Osteoblast (primary cell): ENCODE results near the gene DCC. TPM values are rescaled to one million over a fixed set of nuclear protein-coding genes. Genes with fewer than 3 reads are reported as not detected.

ENCODE experiments used
- DNase-seq: peaks from one replicate; pipeline ENCODE4 v3.0.0; 2011; ENCODE audit warnings: low spot score, mixed read lengths; ENCODE audit not compliant: insufficient read length; ENCODE audit errors: missing footprints
- H2AFZ ChIP-seq: 2 replicates; pipeline ENCODE4 v1.6.0; 2011; ENCODE audit warnings: mild to moderate bottlenecking, low read length
- H3K27ac ChIP-seq: 2 replicates; pipeline ENCODE4 v1.5.1; 2011; ENCODE audit warnings: mild to moderate bottlenecking, low read depth, low read length, moderate library complexity
- H3K27me3 ChIP-seq: 2 replicates; pipeline ENCODE4 v1.6.0; 2012; ENCODE audit warnings: mild to moderate bottlenecking, control low read depth, inconsistent platforms, low read length, moderate library complexity; ENCODE audit not compliant: insufficient read depth
- H3K36me3 ChIP-seq: 2 replicates; pipeline ENCODE4 v1.5.1; 2011; ENCODE audit warnings: mild to moderate bottlenecking, low read length, control low read depth, moderate library complexity; ENCODE audit not compliant: insufficient read depth
- H3K4me1 ChIP-seq: 2 replicates; pipeline ENCODE4 v1.5.1; 2011; ENCODE audit warnings: mild to moderate bottlenecking, low read length, control low read depth, moderate library complexity; ENCODE audit not compliant: insufficient read depth
- H3K4me2 ChIP-seq: 2 replicates; pipeline ENCODE4 v1.6.0; 2011; ENCODE audit warnings: mild to moderate bottlenecking, low read length; ENCODE audit not compliant: insufficient read depth
- H3K4me3 ChIP-seq: fragments of 200-600 bp; sonication (generic); 3 replicates; pipeline ENCODE4 v1.5.1; 2012; ENCODE audit warnings: mild to moderate bottlenecking, low read length, inconsistent platforms; ENCODE audit not compliant: insufficient read depth
- H3K79me2 ChIP-seq: 2 replicates; pipeline ENCODE4 v1.6.0; 2012; ENCODE audit warnings: mild to moderate bottlenecking, low read length, control low read depth, inconsistent platforms; ENCODE audit not compliant: insufficient read depth
- H3K9me3 ChIP-seq: 2 replicates; pipeline ENCODE4 v1.5.1; 2011; ENCODE audit warnings: low read depth, low read length, control low read depth
- H4K20me1 ChIP-seq: 2 replicates; pipeline ENCODE4 v1.6.0; 2012; ENCODE audit warnings: mild to moderate bottlenecking, low read length, control low read depth; ENCODE audit not compliant: insufficient read depth
- CTCF ChIP-seq: IDR thresholded peaks from 2 replicates; pipeline ENCODE4 v1.5.1; 2011; ENCODE audit warnings: mild to moderate bottlenecking, low read depth, low read length, moderate library complexity; ENCODE audit errors: extremely low read depth
- total RNA-seq: library from RNA; depleted of rRNA; stranded (reverse); fragments of >200 nt; gene quantifications from 2 replicates; pipeline ENCODE4 v1.2.3, GENCODE V29; 2012

DCC gene
- total RNA-seq, 1 donor, result not detected

- H3K27ac ChIP-seq, result no peak overlapping the region
- no peaks in the 10 kb centered on the region for H3K4me1 ChIP-seq
- H3K79me2 ChIP-seq, result no peaks in the 10 kb centered on the region
- DNase-seq, result no peak
- no peaks in the 10 kb centered on the region for H3K27me3 ChIP-seq
- no peak overlapping the region for H3K4me3 ChIP-seq
- no peaks in the 10 kb centered on the region for H3K9me3 ChIP-seq
- no peaks in the 10 kb centered on the region for H4K20me1 ChIP-seq
- no peak overlapping the region for H3K4me2 ChIP-seq
- no peaks in the 10 kb centered on the region for H3K36me3 ChIP-seq
- H2AFZ ChIP-seq, result no peak overlapping the region
- TF ChIP-seq CTCF, result no peak
These were observed 630.7 kb downstream of the DCC start for GRCh38 chr18:52970686-52971085.

DNA sequence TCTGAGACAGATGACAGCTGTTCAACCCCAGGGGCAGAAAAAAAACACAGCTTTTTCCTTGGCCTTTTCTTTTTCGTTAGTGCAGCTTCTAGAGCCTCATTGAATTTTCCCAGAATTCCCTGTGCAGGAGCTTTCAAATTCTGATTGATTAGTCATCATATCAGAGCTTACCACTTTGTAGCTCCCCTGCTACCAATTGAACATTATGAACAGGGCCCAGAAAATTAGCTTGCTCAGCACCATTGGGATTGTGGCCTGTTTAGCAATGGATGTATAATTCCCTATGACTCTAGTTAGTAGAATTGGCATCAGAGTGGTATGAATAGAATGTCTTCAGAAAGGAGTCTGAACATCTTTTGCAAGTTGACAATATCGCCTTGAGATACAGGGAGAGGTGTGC, 631.1 kb downstream of the DCC start:
- H3K36me3 ChIP-seq, result no peaks in the 10 kb centered on the region
- H3K9me3 ChIP-seq, result no peaks in the 10 kb centered on the region
- no peak for TF ChIP-seq CTCF
- no peaks in the 10 kb centered on the region for H4K20me1 ChIP-seq
- no peak overlapping the region for H3K4me2 ChIP-seq
- no peak overlapping the region for H3K27ac ChIP-seq
- no peaks in the 10 kb centered on the region for H3K27me3 ChIP-seq
- H2AFZ ChIP-seq, result no peak overlapping the region
- no peaks in the 10 kb centered on the region for H3K4me1 ChIP-seq
- no peak overlapping the region for H3K4me3 ChIP-seq
- no peak for DNase-seq
- no peaks in the 10 kb centered on the region for H3K79me2 ChIP-seq

- H3K4me1 ChIP-seq, result no peaks in the 10 kb centered on the region
- no peaks in the 10 kb centered on the region for H3K79me2 ChIP-seq
- H3K4me3 ChIP-seq, result no peak overlapping the region
- no peak for DNase-seq
- no peaks in the 10 kb centered on the region for H3K27me3 ChIP-seq
- no peak overlapping the region for H2AFZ ChIP-seq
- H4K20me1 ChIP-seq, result no peaks in the 10 kb centered on the region
- no peak overlapping the region for H3K27ac ChIP-seq
- TF ChIP-seq CTCF, result no peak
- no peak overlapping the region for H3K4me2 ChIP-seq
- no peaks in the 10 kb centered on the region for H3K9me3 ChIP-seq
- H3K36me3 ChIP-seq, result no peaks in the 10 kb centered on the region
These were observed 639.9 kb downstream of the DCC start for GRCh38 chr18:52979892-52980291.

GRCh38 chr18:52991246-52991645, 651.2 kb downstream of the DCC start:
- no peak overlapping the region for H2AFZ ChIP-seq
- no peaks in the 10 kb centered on the region for H4K20me1 ChIP-seq
- DNase-seq, result no peak
- no peak for TF ChIP-seq CTCF
- no peaks in the 10 kb centered on the region for H3K36me3 ChIP-seq
- H3K4me2 ChIP-seq, result no peak overlapping the region
- no peaks in the 10 kb centered on the region for H3K4me1 ChIP-seq
- H3K27me3 ChIP-seq, result no peaks in the 10 kb centered on the region
- no peak overlapping the region for H3K4me3 ChIP-seq
- no peak overlapping the region for H3K27ac ChIP-seq
- H3K79me2 ChIP-seq, result no peaks in the 10 kb centered on the region
- peaks cover 2% of the 10 kb centered on the region for H3K9me3 ChIP-seq
